Stimulated activated effector memory CD8-positive, alpha-beta T cell treated with anti-CD3 and anti-CD28 coated beads, Interleukin-12 subunit alpha, Interleukin-12 subunit beta, amount 100 ng/mL, for 72 hours (primary cell): ENCODE measurements around the gene SLC37A2.
"Not testable (repeated sequence)": the region's sequence is repeated elsewhere in the genome, so short reads cannot be mapped to it uniquely, and the experiment has no call there.

Source experiments
- ATAC-seq: fragments of 150-1000 bp; cut with Tn5 transposase; 2 replicates; pipeline ENCODE4 v1.10.0; 2021
- DNase-seq, 2 donors: peaks; one replicate each; pipeline ENCODE4 v3.0.0; 2021 to 2022; ENCODE audit warnings: low spot score in 2 of 2
- H3K27ac Mint-ChIP-seq: one replicate; pipeline ENCODE4 v1.8.0; 2022; ENCODE audit warnings: mild to moderate bottlenecking, mixed read lengths
- H3K36me3 Mint-ChIP-seq: one replicate; pipeline ENCODE4 v1.8.0; 2022; ENCODE audit warnings: mild to moderate bottlenecking, mixed read lengths
- H3K4me1 Mint-ChIP-seq: one replicate; pipeline ENCODE4 v1.8.0; 2022; ENCODE audit warnings: mixed read lengths
- H3K4me3 Mint-ChIP-seq: one replicate; pipeline ENCODE4 v1.8.0; 2022; ENCODE audit warnings: mild to moderate bottlenecking, mixed read lengths
- H3K9me3 Mint-ChIP-seq: one replicate; pipeline ENCODE4 v1.8.0; 2022; ENCODE audit warnings: mixed read lengths

Gene SLC37A2

GRCh38 chr11:125062931-125063428 is at the start of gene SLC37A2:
TSS of gene SLC37A2 (plus strand) at chr11:125063305. CDS start at chr11:125063368, 63 bp downstream.
- peak within 1 kb of the TSS; percentile 80 for H3K4me3 Mint-ChIP-seq
- ATAC-seq = peak; percentile 89
- peak; percentile 35 to 71 for DNase-seq
- no peaks in the 10 kb centered on the region for H3K9me3 Mint-ChIP-seq
- H3K36me3 Mint-ChIP-seq = no peaks in the 10 kb centered on the region
- H3K4me1 Mint-ChIP-seq = peaks cover 10% of the 10 kb centered on the region
- H3K27ac Mint-ChIP-seq = peak within 1 kb of the TSS; percentile 83

GRCh38 chr11:125016413-125016812 is 46.7 kb upstream of the SLC37A2 start:
- Mint-ChIP-seq H3K4me3 (no peak overlapping the region), H3K36me3 (no peaks in the 10 kb centered on the region), H3K27ac (no peak overlapping the region), H3K9me3 (peaks cover 2% of the 10 kb centered on the region), H3K4me1 (no peaks in the 10 kb centered on the region)
- DNase-seq = no peak
- no peak for ATAC-seq

GRCh38 chr11:125020342-125020741 is 42.8 kb upstream of the SLC37A2 start:
- Mint-ChIP-seq H3K4me3 (no peak overlapping the region), H3K36me3 (no peaks in the 10 kb centered on the region), H3K9me3 (no peaks in the 10 kb centered on the region), H3K27ac (no peak overlapping the region), H3K4me1 (no peaks in the 10 kb centered on the region)
- ATAC-seq = no peak
- DNase-seq = no peak

GRCh38 chr11:125022551-125022950 is 40.6 kb upstream of the SLC37A2 start:
- no peak for ATAC-seq
- no peaks in the 10 kb centered on the region for H3K36me3 Mint-ChIP-seq
- no peaks in the 10 kb centered on the region for H3K4me1 Mint-ChIP-seq
- no peak for DNase-seq
- no peaks in the 10 kb centered on the region for H3K9me3 Mint-ChIP-seq
- no peak overlapping the region for H3K27ac Mint-ChIP-seq
- no peak overlapping the region for H3K4me3 Mint-ChIP-seq

- DNase-seq (no peak), ATAC-seq (no peak)
- H3K9me3 Mint-ChIP-seq = no peaks in the 10 kb centered on the region
- H3K27ac Mint-ChIP-seq = no peak overlapping the region
- no peaks in the 10 kb centered on the region for H3K36me3 Mint-ChIP-seq
- H3K4me3 Mint-ChIP-seq = no peak overlapping the region
- H3K4me1 Mint-ChIP-seq = no peaks in the 10 kb centered on the region
Measured at GRCh38 chr11:125025968-125026367, 37.1 kb upstream of the SLC37A2 start.

- H3K36me3 Mint-ChIP-seq, H3K27ac Mint-ChIP-seq, ATAC-seq, H3K4me3 Mint-ChIP-seq, H3K9me3 Mint-ChIP-seq, H3K4me1 Mint-ChIP-seq, DNase-seq: not testable (repeated sequence)
Measured at GRCh38 chr11:125029431-125029830, 33.7 kb upstream of the SLC37A2 start.

- ATAC-seq (peak; percentile 99), DNase-seq (no peak)
- Mint-ChIP-seq H3K36me3 (no peaks in the 10 kb centered on the region), H3K27ac (no peak overlapping the region), H3K4me3 (no peak overlapping the region), H3K4me1 (no peaks in the 10 kb centered on the region), H3K9me3 (peaks cover 16% of the 10 kb centered on the region)
Measured at GRCh38 chr11:125036933-125037332, 26.2 kb upstream of the SLC37A2 start.

- H3K27ac Mint-ChIP-seq = no peak overlapping the region
- DNase-seq (no peak), ATAC-seq (no peak)
- H3K4me1 Mint-ChIP-seq = no peaks in the 10 kb centered on the region
- no peaks in the 10 kb centered on the region for H3K36me3 Mint-ChIP-seq
- H3K9me3 Mint-ChIP-seq = no peaks in the 10 kb centered on the region
- H3K4me3 Mint-ChIP-seq = no peak overlapping the region
Measured at GRCh38 chr11:125049164-125049792, 13.8 kb upstream of the SLC37A2 start.

- no peaks in the 10 kb centered on the region for H3K36me3 Mint-ChIP-seq
- H3K4me1 Mint-ChIP-seq = no peaks in the 10 kb centered on the region
- ATAC-seq = no peak
- H3K4me3 Mint-ChIP-seq = no peak overlapping the region
- no peak overlapping the region for H3K27ac Mint-ChIP-seq
- no peak for DNase-seq
- H3K9me3 Mint-ChIP-seq = no peaks in the 10 kb centered on the region
Measured at GRCh38 chr11:125052047-125052446, 11.1 kb upstream of the SLC37A2 start.

GRCh38 chr11:125053167-125053566 is 9.9 kb upstream of the SLC37A2 start:
- no peak overlapping the region for H3K27ac Mint-ChIP-seq
- ATAC-seq (peak; percentile 69), DNase-seq (no peak)
- H3K4me3 Mint-ChIP-seq = no peak overlapping the region
- no peaks in the 10 kb centered on the region for H3K9me3 Mint-ChIP-seq
- no peaks in the 10 kb centered on the region for H3K4me1 Mint-ChIP-seq
- H3K36me3 Mint-ChIP-seq = no peaks in the 10 kb centered on the region

GRCh38 chr11:125055107-125055715 is 7.9 kb upstream of the SLC37A2 start:
- ATAC-seq (no peak), DNase-seq (no peak)
- H3K4me1 Mint-ChIP-seq = no peaks in the 10 kb centered on the region
- no peaks in the 10 kb centered on the region for H3K9me3 Mint-ChIP-seq
- no peaks in the 10 kb centered on the region for H3K36me3 Mint-ChIP-seq
- H3K27ac Mint-ChIP-seq = no peak overlapping the region
- no peak overlapping the region for H3K4me3 Mint-ChIP-seq

GRCh38 chr11:125056111-125056510 is 7.0 kb upstream of the SLC37A2 start:
- not testable (repeated sequence) for H3K27ac Mint-ChIP-seq, H3K4me1 Mint-ChIP-seq, H3K9me3 Mint-ChIP-seq, DNase-seq, H3K4me3 Mint-ChIP-seq, ATAC-seq, H3K36me3 Mint-ChIP-seq

- Mint-ChIP-seq H3K4me3 (no peak overlapping the region), H3K36me3 (no peaks in the 10 kb centered on the region), H3K9me3 (no peaks in the 10 kb centered on the region), H3K27ac (no peak overlapping the region), H3K4me1 (peaks cover 1% of the 10 kb centered on the region)
- no peak for ATAC-seq
- no peak for DNase-seq
Measured at GRCh38 chr11:125056931-125057692, 6.0 kb upstream of the SLC37A2 start.

- no peak for DNase-seq
- Mint-ChIP-seq H3K9me3 (no peaks in the 10 kb centered on the region), H3K36me3 (no peaks in the 10 kb centered on the region), H3K27ac (no peak overlapping the region), H3K4me1 (peaks cover 7% of the 10 kb centered on the region), H3K4me3 (no peak overlapping the region)
- no peak for ATAC-seq
Measured at GRCh38 chr11:125057693-125058016, 5.5 kb upstream of the SLC37A2 start.

- Mint-ChIP-seq H3K4me1 (peaks cover 10% of the 10 kb centered on the region), H3K27ac (no peak overlapping the region), H3K9me3 (no peaks in the 10 kb centered on the region), H3K4me3 (no peak overlapping the region), H3K36me3 (no peaks in the 10 kb centered on the region)
- no peak for ATAC-seq
- no peak for DNase-seq
Measured at GRCh38 chr11:125061281-125061680, 1.8 kb upstream of the SLC37A2 start.
